GM12878 (cell line): ENCODE results near the gene TIMD4. TPM values are rescaled to one million over a fixed set of nuclear protein-coding genes. Genes with fewer than 3 reads are reported as not detected.

Source experiments
- ATAC-seq: fragments of 200-7000 bp; cut with Tn5 transposase; 3 replicates; pipeline ENCODE4 v1.9.1; 2020; ENCODE audit warnings: mild to moderate bottlenecking, moderate library complexity
- Bru-seq: library from RNA; stranded (reverse); fragments of 400-500 nt; gene quantifications from one replicate; lab custom pipeline; 2021; lab: Mats Ljungman, UMichigan
- BruChase-seq, 2 experiments: library from RNA; stranded (reverse); fragments of 400-500 nt; gene quantifications; one replicate each; lab custom pipeline; 2021; lab: Mats Ljungman, UMichigan
- BruUV-seq: library from RNA; stranded (reverse); fragments of 400-500 nt; replicated peaks from 2 replicates; lab custom pipeline; 2021; lab: Mats Ljungman, UMichigan
- CTCF ChIA-PET: fragments of 300-600 bp; sonication (Branson Sonifier 250); formaldehyde crosslinking; extraction: SDS; loops from one replicate; lab custom pipeline; 2021; ENCODE audit warnings: inconsistent platforms; lab: Yijun Ruan, JAX
- POLR2A ChIA-PET: fragments of 350-600 bp; formaldehyde crosslinking; extraction: SDS; loops from one replicate; lab custom pipeline; 2021; ENCODE audit warnings: inconsistent platforms; lab: Charles Lee
- RAD21 ChIA-PET: fragments of 300-600 bp; sonication (Branson Sonifier 250); formaldehyde crosslinking; loops from one replicate; lab custom pipeline; 2023; ENCODE audit warnings: antibody characterized with exemption; ENCODE audit not compliant: unreplicated experiment; lab: Charles Lee
- SMC1A ChIA-PET: fragments of 300-600 bp; sonication (Branson Sonifier 250); formaldehyde crosslinking; loops from one replicate; lab custom pipeline; 2023; ENCODE audit not compliant: unreplicated experiment, uncharacterized antibody; lab: Charles Lee
- DNase-seq: peaks from one replicate; pipeline ENCODE4 v3.0.0-alpha.2; 2011; ENCODE audit warnings: low read depth, low spot score
- FAIRE-seq: peaks from 3 replicates; lab custom pipeline; 2011; peaks lifted over from hg19 to GRCh38; lab: Jason Lieb, UNC
- H2AFZ ChIP-seq: 2 replicates; pipeline ENCODE4 v1.6.0; 2011; ENCODE audit warnings: low read depth, low read length, control low read depth; ENCODE audit not compliant: control insufficient read depth
- H3K27ac ChIP-seq: 2 replicates; pipeline ENCODE4 v1.5.1; 2011; ENCODE audit warnings: control low read depth; ENCODE audit not compliant: control insufficient read depth, insufficient read depth
- H3K27me3 ChIP-seq, 2 experiments: replicated peaks in 1 of 2; 2 replicates each; pipeline versions ENCODE4 v1.6.0 to v1.6.1; 2011; ENCODE audit warnings: low read length in 1 of 2; ENCODE audit not compliant: control insufficient read depth in 2 of 2, insufficient read depth in 2 of 2
- H3K36me3 ChIP-seq, 2 experiments: 2 replicates each; pipeline ENCODE4 v1.5.1; 2011; ENCODE audit warnings: low read length in 1 of 2; ENCODE audit not compliant: control insufficient read depth in 2 of 2, insufficient read depth in 2 of 2
- H3K4me1 ChIP-seq: 2 replicates; pipeline ENCODE4 v1.6.1; 2011; ENCODE audit warnings: mild to moderate bottlenecking, low read length, moderate library complexity, mixed read lengths; ENCODE audit not compliant: control insufficient read depth, insufficient read depth
- H3K4me2 ChIP-seq: 2 replicates; pipeline ENCODE4 v1.6.0; 2011; ENCODE audit warnings: control low read depth; ENCODE audit not compliant: control insufficient read depth, insufficient read depth
- H3K4me3 ChIP-seq: fragments of 200-600 bp; sonication (generic); 2 replicates; pipeline ENCODE4 v1.5.1; 2016
- H3K79me2 ChIP-seq: 2 replicates; pipeline ENCODE4 v1.6.0; 2011; ENCODE audit warnings: low read length; ENCODE audit not compliant: control insufficient read depth, insufficient read depth
- H3K9ac ChIP-seq: 2 replicates; pipeline ENCODE4 v1.8.0; 2011; ENCODE audit warnings: low read length, control low read depth, mixed read lengths; ENCODE audit not compliant: control insufficient read depth, insufficient read depth
- H3K9me3 ChIP-seq: replicated peaks from 3 replicates; pipeline ENCODE4 v1.5.1; 2011; ENCODE audit warnings: mild to moderate bottlenecking, low read length; ENCODE audit not compliant: control insufficient read depth, insufficient read depth
- H4K20me1 ChIP-seq: 2 replicates; pipeline ENCODE4 v1.6.0; 2011; ENCODE audit not compliant: control insufficient read depth, insufficient read depth
- BRCA1 ChIP-seq: IDR thresholded peaks from 2 replicates; pipeline ENCODE4 v1.6.1; 2011; ENCODE audit warnings: low read depth, low read length, improper control_type of control experiment
- CBX5 ChIP-seq: sonication (generic); IDR thresholded peaks from 2 replicates; pipeline ENCODE4 v1.6.1; 2016; ENCODE audit warnings: low read depth, moderate library complexity, mild to moderate bottlenecking, inconsistent platforms
- CREB1 ChIP-seq: IDR thresholded peaks from 2 replicates; pipeline ENCODE4 v1.6.1; 2012; ENCODE audit warnings: low read depth, mild to moderate bottlenecking, inconsistent platforms
- EED ChIP-seq: sonication (generic); IDR thresholded peaks from 2 replicates; pipeline ENCODE4 v1.6.1; 2016; ENCODE audit warnings: antibody characterized with exemption, low read depth
- IRF4 ChIP-seq: IDR thresholded peaks from 2 replicates; pipeline ENCODE4 v1.6.1; 2011; ENCODE audit warnings: low read depth, low read length
- JUNB ChIP-seq: IDR thresholded peaks from 2 replicates; pipeline ENCODE4 v1.6.1; 2016; ENCODE audit warnings: antibody characterized with exemption, mild to moderate bottlenecking
- NFXL1 ChIP-seq: fragments of 450-650 bp; IDR thresholded peaks from 2 replicates; pipeline ENCODE4 v1.6.1; 2017; ENCODE audit warnings: antibody characterized with exemption, mild to moderate bottlenecking, borderline replicate concordance
- POLR2AphosphoS5 ChIP-seq: IDR thresholded peaks from 2 replicates; pipeline ENCODE4 v1.6.1; 2011; ENCODE audit warnings: mild to moderate bottlenecking, low read length, inconsistent platforms
- SREBF2 ChIP-seq: IDR thresholded peaks from 2 replicates; pipeline ENCODE4 v1.6.1; 2012; ENCODE audit warnings: mild to moderate bottlenecking, low read length
- TARDBP ChIP-seq: IDR thresholded peaks from 2 replicates; pipeline ENCODE4 v1.6.1; 2016; ENCODE audit warnings: borderline replicate concordance
- WRNIP1 ChIP-seq: IDR thresholded peaks from 2 replicates; pipeline ENCODE4 v1.6.1; 2011; ENCODE audit warnings: low read depth, low read length, improper control_type of control experiment, borderline replicate concordance
- YBX1 ChIP-seq: fragments of 450-650 bp; IDR thresholded peaks from 2 replicates; pipeline ENCODE4 v1.6.1; 2016; ENCODE audit warnings: antibody characterized with exemption
- WGBS: methylation state at CpG from one replicate; pipeline ENCODE4 v1.1.6; 2016; ENCODE audit warnings: low lambda C conversion rate; ENCODE audit not compliant: insufficient replicate concordance, insufficient coverage; ENCODE audit errors: missing lambda C conversion rate; 5-methylcytosine and 5-hydroxymethylcytosine counted together
- in situ Hi-C: fragments of 300-500 bp; cut with MboI; formaldehyde crosslinking; loops from 9 replicates; pipeline ENCODE4 v1.14.3; 2018; ENCODE audit warnings: mixed read lengths
- intact Hi-C: fragments of 100-400 bp; cut with micrococcal nuclease; formaldehyde crosslinking; loops from one replicate; pipeline ENCODE4 v1.14.2; 2022; ENCODE audit not compliant: unreplicated experiment
- long read RNA-seq, 2 experiments: library from polyadenylated mRNA; unstranded; transcript quantifications; one replicate each; pipeline ENCODE4 v2.0.0, GENCODE V29; 2019 to 2020
- polyA minus RNA-seq, 3 experiments: library from RNA; depleted of rRNA, polyadenylated mRNA; stranded (reverse); fragments of >200 nt; gene quantifications; 2 replicates each; pipeline ENCODE4 v1.2.3, GENCODE V29; 2011
- polyA plus RNA-seq, 11 experiments: library from polyadenylated mRNA; depleted of rRNA in 4 of 11; unstranded in 6 of 11; stranded (reverse) in 5 of 11; fragments of >200 nt; fragmentation: Nextera tagmentation in 4 of 11; fragmentation: Illumina TruSeq in 1 of 11; extraction: Ambion mirVana in 4 of 11; extraction: Trizol in 1 of 11; gene quantifications; 1 replicate in 1 of 11; 2 replicates in 10 of 11; pipeline versions ENCODE4 v1.2.1 to v1.2.3, GENCODE V29; 2011 to 2016; ENCODE audit warnings: inconsistent platforms in 2 of 11, missing spikeins in 2 of 11, low read depth in 1 of 11
- total RNA-seq, 4 experiments: library from RNA; depleted of rRNA in 3 of 4; stranded (reverse); fragments of >200 nt in 3 of 4; fragmentation: Illumina TruSeq in 1 of 4; extraction: Trizol in 1 of 4; gene quantifications; 2 replicates each; pipeline versions ENCODE4 v1.2.1 to v1.2.3, GENCODE V29; 2013 to 2021
- TF ChIP-seq, protein P1 (sequence below): IDR thresholded peaks from 2 replicates; pipeline ENCODE4 v1.6.1; 2012; ENCODE audit warnings: improper control_type of control experiment, low read depth, low read length; ENCODE audit not compliant: insufficient replicate concordance
- TF ChIP-seq, protein P2 (sequence below): fragments of 450-650 bp; IDR thresholded peaks from 2 replicates; pipeline ENCODE4 v1.6.1; 2017; ENCODE audit warnings: mild to moderate bottlenecking

The TIMD4 gene
- 4.0 and 10.0 TPM in 2 replicates for total RNA-seq (2013; cell fraction: nucleolus; rRNA removed)
- total RNA-seq (2014; rRNA removed), result 2.7 and 3.7 TPM in 2 replicates
- total RNA-seq (2014; rRNA removed; fragmentation: Illumina TruSeq; extraction: Trizol), result 1.9 and 2.0 TPM in 2 replicates
- 2.9 and 4.2 TPM in 2 replicates for total RNA-seq (2021)
- 0.26 TPM for polyA plus RNA-seq (2011; ENCODE audit: low read depth)
- polyA plus RNA-seq (2011; rRNA removed), result 15.4 and 17.4 TPM in 2 replicates
- 4.3 and 4.8 TPM in 2 replicates for polyA plus RNA-seq (2011; cell fraction: cytosol; rRNA removed)
- 2.8 and 5.4 TPM in 2 replicates for polyA plus RNA-seq (2011; cell fraction: nucleus; rRNA removed)
- polyA plus RNA-seq (2012), result 5.6 and 6.1 TPM in 2 replicates
- polyA plus RNA-seq (2014; fragmentation: Illumina TruSeq; extraction: Trizol), result 0.89 and 1.3 TPM in 2 replicates
- 1 to 10 TPM; 7.6 to 8.5 TPM for polyA plus RNA-seq (2014; fragmentation: Nextera tagmentation; extraction: Ambion mirVana)
- 2.4 and 2.8 TPM in 2 replicates for polyA plus RNA-seq (2014; rRNA removed)
- 10 to 100 TPM in 1 of 2 experiments, 1 to 10 TPM in 1; 9.4 to 10.6 TPM for polyA plus RNA-seq (2016; fragmentation: Nextera tagmentation; extraction: Ambion mirVana)
- 1.6 and 5.0 TPM in 2 replicates for polyA minus RNA-seq (2011; rRNA and poly(A)+ RNA removed)
- polyA minus RNA-seq (2011; cell fraction: cytosol; rRNA and poly(A)+ RNA removed), result 1.9 TPM in 1 of 2 replicates, not detected in the other
- polyA minus RNA-seq (2011; cell fraction: nucleus; rRNA and poly(A)+ RNA removed), result 0.57 and 1.3 TPM in 2 replicates
- percentile 55 among the genes with signal in this experiment for Bru-seq, nascent RNA
- percentile 43 among the genes with signal in this experiment for BruChase-seq, experiment 1, labeled RNA remaining after a 6-hour chase
- percentile 43 among the genes with signal in this experiment for BruChase-seq, experiment 2, labeled RNA remaining after a 2-hour chase
- long read RNA-seq, experiment 1, partial matches to known transcripts, result 9 of 13 reads
- long read RNA-seq, experiment 1, other reads (novel, unspliced or antisense), result 4 of 13 reads
- long read RNA-seq, experiment 2, partial matches to known transcripts, result 28 of 30 reads
- long read RNA-seq, experiment 2, other reads (novel, unspliced or antisense), result 2 of 30 reads

DNA sequence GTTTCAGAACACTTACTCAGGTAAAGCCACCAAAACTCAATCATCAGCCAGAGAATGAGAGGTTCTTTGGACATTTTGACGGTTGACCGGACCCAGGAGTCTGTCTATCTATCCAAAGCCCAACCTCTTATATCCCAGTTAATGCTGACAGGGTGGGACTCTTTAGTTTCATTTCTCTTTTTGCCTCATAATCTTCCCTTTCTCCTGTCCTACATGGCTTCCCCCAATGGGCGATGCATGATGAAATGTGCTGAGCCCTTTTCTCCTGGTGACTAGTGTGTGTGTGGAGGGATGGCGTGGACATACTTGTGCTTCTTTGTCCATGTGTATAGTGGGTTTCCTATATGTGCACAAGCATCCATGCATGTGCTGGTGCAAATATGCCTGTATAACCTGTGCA, at the start of gene TIMD4:
TSS of gene TIMD4 (minus strand) at position 102 of the 400 bp plus-strand sequence. CDS start at position 74, 28 bp downstream.
- BruUV-seq, result no TSS peak
- intact Hi-C loops (no loop called here), in situ Hi-C loops (no loop called here)
- Histone ChIP-seq H4K20me1 (no peaks in the 10 kb centered on the region), H3K9me3 (no peaks in the 10 kb centered on the region), H3K9ac (no peak within 1 kb of the TSS), H2AFZ (no peak within 1 kb of the TSS), H3K4me2 (no peak within 1 kb of the TSS), H3K36me3 (no peaks in the 10 kb centered on the region), H3K4me1 (no peaks in the 10 kb centered on the region), H3K27me3 (no peaks in the 10 kb centered on the region), H3K79me2 (no peaks in the 10 kb centered on the region), H3K27ac (no peak within 1 kb of the TSS), H3K4me3 (no peak within 1 kb of the TSS)
- DNase-seq (no peak), FAIRE-seq (no peak), ATAC-seq (no peak)
- ChIA-PET RAD21 (no interaction called here), CTCF (no interaction called here), SMC1A (interaction anchor here (0.8 to 1.5 kb wide), 2 partner anchors 9 to 296 kb away, joined by 3 read pairs; no protein-coding TSS in a partner anchor), POLR2A (no interaction called here)
- 69% methylated on average over 4 of the region's 4 CpGs for WGBS
- TF ChIP-seq NFXL1, result no peak
- TF ChIP-seq SREBF2, result no peak
- TF ChIP-seq, protein P1, sequence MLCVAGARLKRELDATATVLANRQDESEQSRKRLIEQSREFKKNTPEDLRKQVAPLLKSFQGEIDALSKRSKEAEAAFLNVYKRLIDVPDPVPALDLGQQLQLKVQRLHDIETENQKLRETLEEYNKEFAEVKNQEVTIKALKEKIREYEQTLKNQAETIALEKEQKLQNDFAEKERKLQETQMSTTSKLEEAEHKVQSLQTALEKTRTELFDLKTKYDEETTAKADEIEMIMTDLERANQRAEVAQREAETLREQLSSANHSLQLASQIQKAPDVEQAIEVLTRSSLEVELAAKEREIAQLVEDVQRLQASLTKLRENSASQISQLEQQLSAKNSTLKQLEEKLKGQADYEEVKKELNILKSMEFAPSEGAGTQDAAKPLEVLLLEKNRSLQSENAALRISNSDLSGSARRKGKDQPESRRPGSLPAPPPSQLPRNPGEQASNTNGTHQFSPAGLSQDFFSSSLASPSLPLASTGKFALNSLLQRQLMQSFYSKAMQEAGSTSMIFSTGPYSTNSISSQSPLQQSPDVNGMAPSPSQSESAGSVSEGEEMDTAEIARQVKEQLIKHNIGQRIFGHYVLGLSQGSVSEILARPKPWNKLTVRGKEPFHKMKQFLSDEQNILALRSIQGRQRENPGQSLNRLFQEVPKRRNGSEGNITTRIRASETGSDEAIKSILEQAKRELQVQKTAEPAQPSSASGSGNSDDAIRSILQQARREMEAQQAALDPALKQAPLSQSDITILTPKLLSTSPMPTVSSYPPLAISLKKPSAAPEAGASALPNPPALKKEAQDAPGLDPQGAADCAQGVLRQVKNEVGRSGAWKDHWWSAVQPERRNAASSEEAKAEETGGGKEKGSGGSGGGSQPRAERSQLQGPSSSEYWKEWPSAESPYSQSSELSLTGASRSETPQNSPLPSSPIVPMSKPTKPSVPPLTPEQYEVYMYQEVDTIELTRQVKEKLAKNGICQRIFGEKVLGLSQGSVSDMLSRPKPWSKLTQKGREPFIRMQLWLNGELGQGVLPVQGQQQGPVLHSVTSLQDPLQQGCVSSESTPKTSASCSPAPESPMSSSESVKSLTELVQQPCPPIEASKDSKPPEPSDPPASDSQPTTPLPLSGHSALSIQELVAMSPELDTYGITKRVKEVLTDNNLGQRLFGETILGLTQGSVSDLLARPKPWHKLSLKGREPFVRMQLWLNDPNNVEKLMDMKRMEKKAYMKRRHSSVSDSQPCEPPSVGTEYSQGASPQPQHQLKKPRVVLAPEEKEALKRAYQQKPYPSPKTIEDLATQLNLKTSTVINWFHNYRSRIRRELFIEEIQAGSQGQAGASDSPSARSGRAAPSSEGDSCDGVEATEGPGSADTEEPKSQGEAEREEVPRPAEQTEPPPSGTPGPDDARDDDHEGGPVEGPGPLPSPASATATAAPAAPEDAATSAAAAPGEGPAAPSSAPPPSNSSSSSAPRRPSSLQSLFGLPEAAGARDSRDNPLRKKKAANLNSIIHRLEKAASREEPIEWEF, result no peak
- TF ChIP-seq, protein P2, sequence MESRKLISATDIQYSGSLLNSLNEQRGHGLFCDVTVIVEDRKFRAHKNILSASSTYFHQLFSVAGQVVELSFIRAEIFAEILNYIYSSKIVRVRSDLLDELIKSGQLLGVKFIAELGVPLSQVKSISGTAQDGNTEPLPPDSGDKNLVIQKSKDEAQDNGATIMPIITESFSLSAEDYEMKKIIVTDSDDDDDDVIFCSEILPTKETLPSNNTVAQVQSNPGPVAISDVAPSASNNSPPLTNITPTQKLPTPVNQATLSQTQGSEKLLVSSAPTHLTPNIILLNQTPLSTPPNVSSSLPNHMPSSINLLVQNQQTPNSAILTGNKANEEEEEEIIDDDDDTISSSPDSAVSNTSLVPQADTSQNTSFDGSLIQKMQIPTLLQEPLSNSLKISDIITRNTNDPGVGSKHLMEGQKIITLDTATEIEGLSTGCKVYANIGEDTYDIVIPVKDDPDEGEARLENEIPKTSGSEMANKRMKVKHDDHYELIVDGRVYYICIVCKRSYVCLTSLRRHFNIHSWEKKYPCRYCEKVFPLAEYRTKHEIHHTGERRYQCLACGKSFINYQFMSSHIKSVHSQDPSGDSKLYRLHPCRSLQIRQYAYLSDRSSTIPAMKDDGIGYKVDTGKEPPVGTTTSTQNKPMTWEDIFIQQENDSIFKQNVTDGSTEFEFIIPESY, result no peak
- TF ChIP-seq EED, result no peak
- no peak for TF ChIP-seq CREB1
- TF ChIP-seq YBX1, result no peak
- TF ChIP-seq JUNB, result no peak
- TF ChIP-seq TARDBP, result no peak
- TF ChIP-seq WRNIP1, result no peak
- TF ChIP-seq POLR2AphosphoS5, result no peak
- no peak for TF ChIP-seq BRCA1
- TF ChIP-seq IRF4, result no peak
- TF ChIP-seq CBX5, result no peak
